Neural progenitor cell (in vitro differentiated cells): ENCODE data around the gene TRAF2.

Source experiments
- CTCF ChIP-seq: fragments of 200-600 bp; sonication (generic); IDR thresholded peaks from 2 replicates; pipeline ENCODE4 v1.5.1; 2017; ENCODE audit warnings: antibody characterized with exemption, mild to moderate bottlenecking
- EZH2 ChIP-seq: fragments of 200-600 bp; sonication (generic); IDR thresholded peaks from 2 replicates; pipeline ENCODE4 v1.6.1; 2017; ENCODE audit warnings: antibody characterized with exemption, mild to moderate bottlenecking, moderate library complexity
- EZH2phosphoT487 ChIP-seq: fragments of 200-600 bp; sonication (generic); IDR thresholded peaks from 2 replicates; pipeline ENCODE4 v1.6.1; 2017; ENCODE audit warnings: antibody characterized with exemption

GRCh38 chr9:136965771-136966484 lies 79.6 kb downstream of the TRAF2 start:
- TF ChIP-seq CTCF: no peak
- TF ChIP-seq EZH2: no peak
- TF ChIP-seq EZH2phosphoT487: no peak
